ENCODE measurements around the gene CEP164. TPM values are rescaled to one million over a fixed set of nuclear protein-coding genes. Genes with fewer than 3 reads are reported as not detected.

CEP164 gene
- total and polyA plus RNA-seq, 9 of the 15 experiments (the other 6 are each of a cell fraction or from before 2014, with no cell fraction given), result 2.1 to 16.5 (median 10.4) TPM

DNA sequence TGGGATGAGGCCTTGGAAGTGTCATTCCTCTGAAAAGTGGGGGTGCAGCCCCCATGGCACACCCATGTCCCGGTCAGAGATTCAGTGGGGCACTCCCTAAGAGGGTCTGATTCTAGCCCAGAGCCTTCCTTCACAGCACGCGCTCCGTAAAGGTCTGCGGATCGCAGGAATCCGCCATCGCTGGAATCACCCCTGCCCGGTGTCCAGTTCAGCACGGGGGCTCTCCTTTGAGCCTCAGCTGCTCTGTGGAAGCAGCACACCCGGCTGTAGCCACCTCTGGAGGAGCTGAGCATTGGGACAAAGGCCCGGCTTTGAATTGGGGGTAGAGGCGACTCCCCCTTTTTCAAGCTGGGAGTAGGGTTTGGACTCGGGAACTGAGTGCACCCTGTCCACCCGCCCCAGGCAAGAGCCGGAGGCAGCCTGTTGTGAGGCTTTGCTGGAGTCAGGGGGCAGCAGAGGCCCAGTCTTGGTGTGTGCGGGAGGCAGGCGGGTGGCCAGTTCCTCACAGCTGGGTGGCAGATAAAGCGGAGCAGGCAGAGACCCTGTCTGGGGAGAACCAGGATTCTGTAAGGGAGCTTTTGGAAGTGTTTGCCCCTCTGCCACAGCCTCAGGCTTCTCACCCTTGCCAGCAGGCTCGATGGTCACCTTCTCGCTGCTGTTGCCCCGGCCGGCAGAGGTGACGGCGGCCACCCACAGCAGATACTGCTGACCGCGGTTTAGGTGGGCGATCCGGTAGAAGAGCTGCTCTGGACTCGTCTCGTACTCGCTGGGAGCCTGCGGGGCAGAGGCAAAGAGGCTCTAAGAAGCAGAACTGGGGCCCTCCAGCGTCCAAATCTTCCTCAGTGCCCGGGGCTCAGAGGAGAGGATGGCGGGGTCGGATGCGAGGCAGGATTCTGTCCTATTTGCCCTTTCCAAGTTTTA lies 115.9 kb downstream of the CEP164 start:
- intact Hi-C loops (cut with micrococcal nuclease), result loop anchor here (5.0 kb wide), 1 partner anchor 364 kb away; no protein-coding TSS in a partner anchor
- CTCF ChIA-PET (ENCODE audit: low intra/inter-chr PET ratio), result no interaction called here
- 3% methylated on average over 33 of the region's 38 CpGs for WGBS (ENCODE audit: insufficient coverage, low coverage, missing lambda C conversion rate)
- TF ChIP-seq, protein P1, sequence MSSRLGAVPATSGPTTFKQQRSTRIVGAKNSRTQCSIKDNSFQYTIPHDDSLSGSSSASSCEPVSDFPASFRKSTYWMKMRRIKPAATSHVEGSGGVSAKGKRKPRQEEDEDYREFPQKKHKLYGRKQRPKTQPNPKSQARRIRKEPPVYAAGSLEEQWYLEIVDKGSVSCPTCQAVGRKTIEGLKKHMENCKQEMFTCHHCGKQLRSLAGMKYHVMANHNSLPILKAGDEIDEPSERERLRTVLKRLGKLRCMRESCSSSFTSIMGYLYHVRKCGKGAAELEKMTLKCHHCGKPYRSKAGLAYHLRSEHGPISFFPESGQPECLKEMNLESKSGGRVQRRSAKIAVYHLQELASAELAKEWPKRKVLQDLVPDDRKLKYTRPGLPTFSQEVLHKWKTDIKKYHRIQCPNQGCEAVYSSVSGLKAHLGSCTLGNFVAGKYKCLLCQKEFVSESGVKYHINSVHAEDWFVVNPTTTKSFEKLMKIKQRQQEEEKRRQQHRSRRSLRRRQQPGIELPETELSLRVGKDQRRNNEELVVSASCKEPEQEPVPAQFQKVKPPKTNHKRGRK (tag; IDR thresholded peaks at IDR 0.05), result no peak
- 0 out of 4 replicates have a peak, but pooled peaks have one; percentile 23 to 38 for TF ChIP-seq MAZ (CRISPR knock-in tag; conservative IDR thresholded peaks at IDR 0.05 in 1 of 2, IDR thresholded peaks at IDR 0.05 in 1 of 2)
- TF ChIP-seq, protein P2, sequence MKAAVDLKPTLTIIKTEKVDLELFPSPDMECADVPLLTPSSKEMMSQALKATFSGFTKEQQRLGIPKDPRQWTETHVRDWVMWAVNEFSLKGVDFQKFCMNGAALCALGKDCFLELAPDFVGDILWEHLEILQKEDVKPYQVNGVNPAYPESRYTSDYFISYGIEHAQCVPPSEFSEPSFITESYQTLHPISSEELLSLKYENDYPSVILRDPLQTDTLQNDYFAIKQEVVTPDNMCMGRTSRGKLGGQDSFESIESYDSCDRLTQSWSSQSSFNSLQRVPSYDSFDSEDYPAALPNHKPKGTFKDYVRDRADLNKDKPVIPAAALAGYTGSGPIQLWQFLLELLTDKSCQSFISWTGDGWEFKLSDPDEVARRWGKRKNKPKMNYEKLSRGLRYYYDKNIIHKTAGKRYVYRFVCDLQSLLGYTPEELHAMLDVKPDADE (conservative IDR thresholded peaks at IDR 0.05; ENCODE audit: control insufficient read depth, low read depth, low read length), result no peak
- TF ChIP-seq HCFC1 (IDR thresholded peaks at IDR 0.05; ENCODE audit: low read depth, low read length), result 0 out of 2 replicates have a peak, but pooled peaks have one; percentile 14
- TF ChIP-seq EZH2 (IDR thresholded peaks at IDR 0.05; ENCODE audit: borderline replicate concordance, low read depth, low read length), result no peak
- no peak for TF ChIP-seq CBFA2T3 (IDR thresholded peaks at IDR 0.05)
- no peak for TF ChIP-seq PRMT5 (CRISPR knock-in tag; IDR thresholded peaks at IDR 0.05)
- TF ChIP-seq NCOA4 (IDR thresholded peaks at IDR 0.05; ENCODE audit: partially characterized antibody), result no peak

More for the DNA sequence above, 115.9 kb downstream of the CEP164 start:
- Histone ChIP-seq H3K9me1 (ENCODE audit: control insufficient read depth, insufficient read depth, low read length) (no peaks in the 10 kb centered on the region), H3K27ac (ENCODE audit: extremely low read depth, low read depth, low read length) (no peak overlapping the region), H4K20me1 (replicated peaks; ENCODE audit: control insufficient read depth, insufficient read depth, low read length) (peaks cover 4% of the 10 kb centered on the region), H2AFZ (ENCODE audit: low read depth, low read length) (no peak overlapping the region), H3K36me3 (ENCODE audit: control insufficient read depth, insufficient read depth, low read length) (no peaks in the 10 kb centered on the region), H3K4me3 (no peak overlapping the region), H3K9me3 (replicated peaks; ENCODE audit: control insufficient read depth, insufficient read depth, low read depth, low read length) (no peaks in the 10 kb centered on the region; the same call in 1 of the 2 replicates), H3K79me2 (ENCODE audit: control insufficient read depth, insufficient read depth, low read length) (no peaks in the 10 kb centered on the region), H3K4me1 (replicated peaks in 1 of 2; ENCODE audit: control insufficient read depth in 2 of 2, insufficient read depth in 2 of 2, low read length in 2 of 2) (peaks cover 0 to 14% of the 10 kb centered on the region in 2 experiments; a peak in 2 of 5 replicates), H3K9ac (ENCODE audit: insufficient read depth in 1 of 2, low read depth in 2 of 2, low read length in 2 of 2) (peak overlapping the region in 1 of 2 experiments; percentile 33; a peak in 1 of 4 replicates), H3K4me2 (ENCODE audit: insufficient read depth, low read length) (peak overlapping the region; percentile 7; the same call in 1 of the 2 replicates), H3K27me3 (ENCODE audit: control insufficient read depth in 2 of 2, insufficient read depth in 2 of 2, low read length in 2 of 2) (peaks cover 20 to 73% of the 10 kb centered on the region in 2 experiments; a peak in 4 of 5 replicates)
- POLR2A ChIA-PET, result interaction anchor here (0.5 kb wide), 1 partner anchor 69 kb away, joined by 3 read pairs; no protein-coding TSS in a partner anchor
- in situ Hi-C loops (cut with MboI), result loop anchor here (10.0 kb wide), 1 partner anchor 361 kb away; no protein-coding TSS in a partner anchor
- BruUV-seq (replicated peaks), result no TSS peak
- DNase-seq (ENCODE audit: extremely low read depth in 1 of 4, low spot score in 3 of 4) (peak; percentile 65 to 75 (median 66)), FAIRE-seq (peak; percentile 37), ATAC-seq (peak; percentile 98)
